Epithelial cell of alveolus of lung (primary cell): ENCODE measurements around the gene ZNF214. TPM values are rescaled to one million over a fixed set of nuclear protein-coding genes. Genes with fewer than 3 reads are reported as not detected.

ENCODE experiments used
- total RNA-seq: library from RNA; depleted of rRNA; stranded (reverse); fragments of >200 nt; gene quantifications from 2 replicates; pipeline ENCODE4 v1.2.1, GENCODE V29; 2015

The ZNF214 gene
- 1.8 and 4.9 TPM in 2 replicates for total RNA-seq

DNA sequence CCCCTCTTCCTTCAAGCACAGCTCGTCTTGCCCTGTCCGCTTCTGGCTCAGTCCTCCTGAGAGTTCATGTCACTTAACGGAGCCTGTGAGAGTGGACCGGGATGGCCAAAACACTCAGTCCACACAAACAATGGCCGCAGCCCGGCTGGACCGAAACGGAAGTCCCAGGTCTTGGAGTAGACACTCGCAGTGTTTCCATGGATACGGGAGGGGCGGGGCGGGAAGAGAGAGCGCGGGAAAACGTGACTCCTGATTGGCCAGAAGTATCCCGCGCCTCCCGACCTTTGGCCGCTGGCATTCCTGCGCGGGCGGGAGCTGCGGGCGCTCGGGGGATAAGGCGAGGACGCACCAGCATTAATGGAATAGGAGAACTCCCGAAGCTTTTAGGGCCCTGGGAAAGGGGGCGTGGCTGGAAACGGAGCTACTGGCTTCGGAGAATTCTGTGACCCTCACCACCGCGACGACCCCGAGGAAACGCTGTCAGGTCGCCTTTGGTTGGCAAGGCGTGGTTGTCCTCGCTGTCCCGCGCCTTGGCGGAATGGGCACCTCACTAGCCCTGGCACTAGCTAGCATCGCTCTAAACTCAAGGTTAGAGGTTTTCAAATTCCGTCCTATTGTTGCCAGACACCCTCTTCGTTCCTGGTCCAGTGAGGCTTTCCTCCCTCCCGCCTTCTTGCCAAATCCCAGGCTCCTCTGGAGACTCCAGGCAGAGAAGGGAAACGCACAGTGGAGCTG, at the start of gene ZNF214, which contains the start of gene NLRP14:
TSS of gene ZNF214 (minus strand) at position 164 of the 735 bp plus-strand sequence. CDS start 17,511 bp downstream, outside the sequence.
TSS of gene NLRP14 (plus strand) at position 297 of the 735 bp plus-strand sequence. CDS start 18,108 bp downstream, outside the sequence.

Other genes starting within 250 kb of the ZNF214 start
- not detected in 2 replicates for gene OR2AG2, start 248.4 kb downstream of the ZNF214 start, total RNA-seq
- not detected in 2 replicates for gene OR2AG1, start 237.3 kb downstream of the ZNF214 start, total RNA-seq
- 0.24 TPM in 1 of 2 replicates, not detected in the other for gene OR6A2, start 220.7 kb downstream of the ZNF214 start, total RNA-seq
- not detected in 2 replicates for gene OR10A5, start 174.7 kb downstream of the ZNF214 start, total RNA-seq
- not detected in 2 replicates for gene OR10A2, start 157.3 kb downstream of the ZNF214 start, total RNA-seq
- gene OR10A4, start 143.7 kb downstream of the ZNF214 start, total RNA-seq, result not detected in 2 replicates
- gene OR2D2, start 127.8 kb downstream of the ZNF214 start, total RNA-seq, result 0.32 TPM in 1 of 2 replicates, not detected in the other
- gene OR2D3, start 99.3 kb downstream of the ZNF214 start, total RNA-seq, result not detected in 2 replicates
- 0.80 and 3.0 TPM in 2 replicates for gene ZNF215, start 93.9 kb downstream of the ZNF214 start, total RNA-seq
- under 0.01 TPM in 1 of 2 replicates, not detected in the other for gene NLRP14, start 133 bp upstream of the ZNF214 start, total RNA-seq
- gene RBMXL2, start 68.7 kb upstream of the ZNF214 start, total RNA-seq, result not detected in 2 replicates
- not detected in 2 replicates for gene SYT9, start 231.6 kb upstream of the ZNF214 start, total RNA-seq